Heart left ventricle (tissue), 16 donors: ENCODE measurements around the gene SP140L. TPM values are rescaled to one million over a fixed set of nuclear protein-coding genes. Genes with fewer than 3 reads are reported as not detected.

Source experiments
- ATAC-seq, 4 donors: fragments of 200-7000 bp; cut with Tn5 transposase; one replicate each; pipeline ENCODE4 v1.9.1; 2020 to 2022; ENCODE audit warnings: moderate library complexity in 4 of 4, mild to moderate bottlenecking in 3 of 4, moderate number of reproducible peaks in 1 of 4
- DNase-seq, 5 donors: peaks; one replicate each; pipeline ENCODE4 v3.0.0-alpha.2; 2020
- H3K27ac ChIP-seq, 12 donors: fragments of 200-600 bp; sonication (generic) in 4 of 12; one replicate each; pipeline versions ENCODE4 v1.5.0 to v1.8.0; 2016 to 2022; ENCODE audit warnings: mild to moderate bottlenecking in 2 of 12
- H3K27me3 ChIP-seq, 9 donors: fragments of 200-600 bp; sonication (generic) in 2 of 9; one replicate each; pipeline versions ENCODE4 v1.5.1 to v1.8.0; 2016 to 2022; ENCODE audit warnings: mild to moderate bottlenecking in 3 of 9
- H3K36me3 ChIP-seq, 9 donors: fragments of 200-600 bp; sonication (generic) in 2 of 9; one replicate each; pipeline versions ENCODE4 v1.5.0 to v1.8.0; 2018 to 2022; ENCODE audit warnings: mild to moderate bottlenecking in 2 of 9
- H3K4me1 ChIP-seq, 12 donors: fragments of 200-600 bp; sonication (generic) in 4 of 12; one replicate each; pipeline versions ENCODE4 v1.5.0 to v1.8.0; 2016 to 2022; ENCODE audit warnings: mild to moderate bottlenecking in 3 of 12
- H3K4me3 ChIP-seq, 12 donors: fragments of 200-600 bp; sonication (generic) in 4 of 12; one replicate each; pipeline versions ENCODE4 v1.5.0 to v1.8.0; 2017 to 2022; ENCODE audit warnings: mild to moderate bottlenecking in 9 of 12, moderate library complexity in 4 of 12
- H3K9me3 ChIP-seq, 12 donors: fragments of 200-600 bp; sonication (generic) in 4 of 12; one replicate each; pipeline versions ENCODE4 v1.5.0 to v1.8.0; 2016 to 2022; ENCODE audit warnings: mild to moderate bottlenecking in 1 of 12
- CTCF ChIP-seq, 12 donors: fragments of 200-600 bp; sonication (generic) in 4 of 12; IDR thresholded peaks; one replicate each; pipeline versions ENCODE4 v1.5.0 to v1.8.0; 2018 to 2022; ENCODE audit warnings: antibody characterized with exemption in 12 of 12, mild to moderate bottlenecking in 5 of 12
- POLR2A ChIP-seq, 2 donors: fragments of 450-650 bp; IDR thresholded peaks; one replicate each; pipeline ENCODE4 v1.6.1; 2017; ENCODE audit warnings: antibody characterized with exemption in 2 of 2, mild to moderate bottlenecking in 2 of 2, moderate library complexity in 2 of 2
- WGBS, 4 donors: extraction: QIAGEN DNeasy Blood & Tissue Kit in 2 of 4; methylation state at CpG; one replicate each; pipeline versions ENCODE4 v1.1.5 to v1.1.7; 2013 to 2018; 5-methylcytosine and 5-hydroxymethylcytosine counted together
- intact Hi-C, 10 donors: fragments of 100-400 bp; cut with DNase I; formaldehyde crosslinking; loops; one replicate each; pipeline versions ENCODE4 v1.11.1 to v1.14.2; 2022
- polyA plus RNA-seq, 2 donors: library from polyadenylated mRNA; stranded (reverse); fragments of 200-250 nt; gene quantifications; one replicate each; pipeline ENCODE4 v1.2.3, GENCODE V29; 2013
- total RNA-seq, 9 donors: library from RNA; depleted of rRNA in 2 of 9; stranded (reverse); fragments of >200 nt in 2 of 9; fragmentation: NEBNext Ultra II Directional in 3 of 9; extraction: Animal tissue kit (Norgen Biotek cat#: 25700) in 3 of 9; gene quantifications; one replicate each; pipeline versions ENCODE4 v1.1.0 to v1.2.4, GENCODE V29; 2016 to 2023
- donor health status: ischemic (EF 13 %, LVEDD 7.1; RV severe dilation, severe dysfunction).
- donor health status: healthy with polysubstance abuse.
- donor health status: DM: no; HTN: yes; CAD: no.
- donor health status: DM: no; HTN: no; CAD: no.
- donor health status: ischemic (EF 25% LVEDD 6.9; RV normal size, moderate dysfunction).
- donor health status: ischemic (EF 25% LVEDD 5.7; RV mildly dilated, moderate dysfunction).
- donor health status: healthy.
- donor health status: DM: yes; HTN: yes; CAD: no.
- donor health status: ischemic (EF 35%, LVEDD 5.7; RV mildly dilated, moderate dysfunction).
- donor health status: nonischemic (EF 11% LVEDD 7.7; RV severe dilation, severe dysfunction).
- donor health status: DM: yes; HTN: yes; CAD: no.
- donor health status: PGD.
- donor health status: ischemic (EF 29% LVEDD 5.4; RV normal size, mild dysfunction).
- donor health status: nonischemic (EF 23%, LVEDD 6.1; RV moderate dilation, normal function).

SP140L gene
- total and polyA plus RNA-seq, 11 donors, result 2.5 to 17.6 (median 4.0) TPM

- Histone ChIP-seq H3K4me1 (peaks cover 0 to 17% (median 0%) of the 10 kb centered on the region in 12 donors), H3K4me3 (no peak overlapping the region), H3K36me3 (peaks cover 0 to 28% (median 0%) of the 10 kb centered on the region in 9 donors), H3K27ac (no peak overlapping the region), H3K27me3 (no peaks in the 10 kb centered on the region), H3K9me3 (peaks cover 0 to 44% (median 20%) of the 10 kb centered on the region in 12 donors)
- TF ChIP-seq POLR2A (IDR thresholded peaks at IDR 0.05) (no peak), CTCF (IDR thresholded peaks at IDR 0.05) (no peak)
- WGBS, 4 donors, result 72 to 87% (median 81%) methylated on average over 1 of the region's 1 CpG
- intact Hi-C loops, result no loop called here
- ATAC-seq (no peak), DNase-seq (no peak)
Observed at GRCh38 chr2:230343747-230344146, 16.8 kb downstream of the SP140L start.

GRCh38 chr2:230346465-230346864 lies 19.5 kb downstream of the SP140L start:
- DNase-seq (no peak), ATAC-seq (no peak)
- no peaks in the 10 kb centered on the region for H3K27me3 ChIP-seq
- intact Hi-C loops, result no loop called here
- peaks cover 0 to 28% (median 0%) of the 10 kb centered on the region in 9 donors for H3K36me3 ChIP-seq
- H3K4me3 ChIP-seq, result no peak overlapping the region
- H3K27ac ChIP-seq, result no peak overlapping the region
- H3K4me1 ChIP-seq, result peaks cover 0 to 18% (median 0%) of the 10 kb centered on the region in 12 donors
- TF ChIP-seq CTCF (IDR thresholded peaks at IDR 0.05) (no peak), POLR2A (IDR thresholded peaks at IDR 0.05) (no peak)
- WGBS, 4 donors, result 94 to 100% (median 96%) methylated on average over 1 of the region's 1 CpG
- H3K9me3 ChIP-seq, result peaks cover 0 to 44% (median 20%) of the 10 kb centered on the region in 12 donors

GRCh38 chr2:230346921-230347533 lies 20.0 kb downstream of the SP140L start:
- WGBS, 4 donors, result 75 to 89% (median 82%) methylated on average over 1 of the region's 1 CpG
- no peak for DNase-seq
- ATAC-seq, result no peak
- intact Hi-C loops, result no loop called here
- TF ChIP-seq CTCF (IDR thresholded peaks at IDR 0.05), result no peak
- TF ChIP-seq POLR2A (IDR thresholded peaks at IDR 0.05), result no peak
- Histone ChIP-seq H3K4me3 (no peak overlapping the region), H3K27me3 (no peaks in the 10 kb centered on the region), H3K9me3 (peaks cover 0 to 44% (median 20%) of the 10 kb centered on the region in 12 donors), H3K27ac (peak overlapping the region in 1 of 12 donors; percentile 32), H3K36me3 (peaks cover 0 to 26% (median 0%) of the 10 kb centered on the region in 9 donors), H3K4me1 (peaks cover 0 to 18% (median 0%) of the 10 kb centered on the region in 12 donors)

- peak in 2 of 4 donors; percentile 22 to 36 for ATAC-seq
- peaks cover 0 to 21% (median 0%) of the 10 kb centered on the region in 9 donors for H3K36me3 ChIP-seq
- WGBS, 4 donors, result 84 to 96% (median 86%) methylated on average over 3 to 6 of the region's 6 CpGs
Observed at GRCh38 chr2:230347659-230348305, 20.8 kb downstream of the SP140L start.

More at GRCh38 chr2:230347659-230348305, 20.8 kb downstream of the SP140L start:
- intact Hi-C loops, result no loop called here
- TF ChIP-seq CTCF (IDR thresholded peaks at IDR 0.05) (no peak), POLR2A (IDR thresholded peaks at IDR 0.05) (no peak)
- Histone ChIP-seq H3K4me1 (peaks cover 0 to 18% (median 0%) of the 10 kb centered on the region in 12 donors), H3K9me3 (peaks cover 0 to 40% (median 20%) of the 10 kb centered on the region in 12 donors), H3K27me3 (no peaks in the 10 kb centered on the region), H3K27ac (peak overlapping the region in 1 of 12 donors; percentile 32), H3K4me3 (no peak overlapping the region)
- peak in 1 of 5 donors; percentile 21 for DNase-seq
